Breast epithelium (tissue), 3 donors: ENCODE results near the gene SYT3.

Experiments used
- CTCF ChIP-seq, 3 donors: fragments of 450-650 bp; IDR thresholded peaks; one replicate each; pipeline ENCODE4 v1.5.1; 2016 to 2017; ENCODE audit warnings: antibody characterized with exemption in 3 of 3, mild to moderate bottlenecking in 3 of 3, moderate library complexity in 3 of 3
- POLR2A ChIP-seq: fragments of 450-650 bp; IDR thresholded peaks from one replicate; pipeline ENCODE4 v1.6.1; 2016; ENCODE audit warnings: antibody characterized with exemption, mild to moderate bottlenecking, moderate library complexity

- TF ChIP-seq CTCF (IDR thresholded peaks at IDR 0.05) (no peak), POLR2A (no peak)
Measured at GRCh38 chr19:50652722-50653121, 13.0 kb upstream of the SYT3 start.
